Measurements from ENCODE around the gene APP. TPM values are rescaled to one million over a fixed set of nuclear protein-coding genes. Genes with fewer than 3 reads are reported as not detected.

APP gene
- total and polyA plus RNA-seq, 10 of the 15 experiments (the other 5 are each of a cell fraction or from before 2014, with no cell fraction given), result 8.8 to 94.9 (median 51.0) TPM

DNA sequence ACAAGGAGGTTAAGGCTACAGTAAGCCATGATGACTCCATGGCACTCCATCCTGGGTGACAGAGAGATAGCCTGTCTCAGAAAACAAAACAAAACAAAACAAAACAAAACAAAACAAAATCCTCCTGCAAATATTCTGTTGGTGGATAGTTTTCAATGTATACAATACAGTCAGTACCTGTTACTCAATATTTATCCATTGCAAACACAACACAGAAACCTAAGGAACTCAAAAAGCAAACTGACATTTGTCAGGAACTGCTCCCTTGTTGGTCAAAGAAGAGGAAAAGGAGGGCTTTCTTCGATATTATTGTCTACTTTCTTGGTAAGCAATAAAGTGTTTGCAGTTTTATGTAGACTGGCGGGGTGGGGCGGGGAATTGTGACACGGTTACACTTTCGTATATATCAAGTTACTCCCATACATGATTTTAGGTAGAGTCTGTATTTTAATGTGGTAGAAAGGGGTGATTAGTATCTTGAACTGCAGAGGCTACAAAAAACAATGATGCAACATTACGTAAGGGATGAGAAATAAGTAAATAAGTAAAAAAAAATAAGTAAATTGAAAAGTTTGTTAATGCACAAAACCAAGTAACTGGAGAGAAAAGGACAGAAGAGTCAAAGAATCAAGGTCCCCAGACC, 31.8 kb downstream of the APP start:
- ATAC-seq, result no peak
- Histone ChIP-seq H3K9ac (ENCODE audit: control insufficient read depth, insufficient read depth, low read length) (no peak overlapping the region), H3K27ac (ENCODE audit: control insufficient read depth, insufficient read depth) (no peak overlapping the region), H3K4me1 (ENCODE audit: control insufficient read depth, insufficient read depth, low read length) (peaks cover 5% of the 10 kb centered on the region), H3K79me2 (ENCODE audit: control insufficient read depth, insufficient read depth, low read length) (peaks cover 2% of the 10 kb centered on the region; the same call in 1 of the 2 replicates), H3K27me3 (replicated peaks in 1 of 2; ENCODE audit: control insufficient read depth in 2 of 2, insufficient read depth in 2 of 2, low read length in 1 of 2) (no peaks in the 10 kb centered on the region), H3K4me3 (no peak overlapping the region), H2AFZ (ENCODE audit: control insufficient read depth, low read depth, low read length) (no peak overlapping the region), H3K36me3 (ENCODE audit: control insufficient read depth in 2 of 2, insufficient read depth in 2 of 2, low read length in 1 of 2) (no peaks in the 10 kb centered on the region), H3K9me3 (replicated peaks; ENCODE audit: control insufficient read depth, insufficient read depth, low read length) (no peaks in the 10 kb centered on the region), H4K20me1 (ENCODE audit: control insufficient read depth, insufficient read depth) (no peaks in the 10 kb centered on the region), H3K4me2 (ENCODE audit: control insufficient read depth, insufficient read depth) (no peak overlapping the region)
- 62% methylated on average over 6 of the region's 6 CpGs for WGBS (ENCODE audit: insufficient coverage, insufficient replicate concordance, low lambda C conversion rate, missing lambda C conversion rate)
- RAD21 ChIA-PET (ENCODE audit: unreplicated experiment), result no interaction called here
- no peak for TF ChIP-seq SREBF2 (IDR thresholded peaks at IDR 0.05; ENCODE audit: low read length)
- TF ChIP-seq, protein P1, sequence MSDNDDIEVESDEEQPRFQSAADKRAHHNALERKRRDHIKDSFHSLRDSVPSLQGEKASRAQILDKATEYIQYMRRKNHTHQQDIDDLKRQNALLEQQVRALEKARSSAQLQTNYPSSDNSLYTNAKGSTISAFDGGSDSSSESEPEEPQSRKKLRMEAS (IDR thresholded peaks at IDR 0.05; ENCODE audit: low read depth, low read length), result no peak
- no peak for TF ChIP-seq NFXL1 (IDR thresholded peaks at IDR 0.05; ENCODE audit: borderline replicate concordance)
- TF ChIP-seq BMI1 (IDR thresholded peaks at IDR 0.05; ENCODE audit: borderline replicate concordance), result no peak
- no peak for TF ChIP-seq CEBPB (IDR thresholded peaks at IDR 0.05; ENCODE audit: borderline replicate concordance in 1 of 2, low read depth in 2 of 2, low read length in 2 of 2)
- no peak for TF ChIP-seq TCF3 (IDR thresholded peaks at IDR 0.05; ENCODE audit: borderline replicate concordance, insufficient read depth, low read depth, low read length)
- no peak for TF ChIP-seq RAD21 (IDR thresholded peaks at IDR 0.05; ENCODE audit: insufficient read depth, low read depth, low read length)
- TF ChIP-seq ASH2L (IDR thresholded peaks at IDR 0.05; ENCODE audit: borderline replicate concordance, low read depth), result no peak
- no peak for TF ChIP-seq RAD51 (IDR thresholded peaks at IDR 0.05)
- no peak for TF ChIP-seq PAX8 (IDR thresholded peaks at IDR 0.05)
- TF ChIP-seq ZSCAN29 (IDR thresholded peaks at IDR 0.05), result no peak
- no peak for TF ChIP-seq RUNX3 (IDR thresholded peaks at IDR 0.05; ENCODE audit: low read length)
- no peak for TF ChIP-seq SREBF1 (IDR thresholded peaks at IDR 0.05; ENCODE audit: low read length)
- TF ChIP-seq NBN (IDR thresholded peaks at IDR 0.05), result no peak
- no peak for TF ChIP-seq SRF (IDR thresholded peaks at IDR 0.05; ENCODE audit: low read depth in 2 of 2, low read length in 2 of 2)
- no peak for TF ChIP-seq SMAD1 (IDR thresholded peaks at IDR 0.05; ENCODE audit: low read depth, partially characterized antibody)
- DNase-seq (ENCODE audit: low read depth, low spot score), result no peak
- POLR2A ChIA-PET, result no interaction called here
- CTCF ChIA-PET, result interaction anchor here (0.6 kb wide), 1 partner anchor 380 kb away, joined by 3 read pairs; no protein-coding TSS in a partner anchor
- no TSS peak for BruUV-seq (replicated peaks)
- SMC1A ChIA-PET (ENCODE audit: uncharacterized antibody, unreplicated experiment), result interaction anchor here (1.1 kb wide), 1 partner anchor 71 kb away, joined by 3 read pairs; no protein-coding TSS in a partner anchor
- intact Hi-C loops (cut with micrococcal nuclease; ENCODE audit: unreplicated experiment), result no loop called here
- in situ Hi-C loops (cut with MboI), result no loop called here
- no peak for FAIRE-seq

Data from GM12878 (cell line).